ENCODE measurements around the gene AMBRA1.

GRCh38 chr11:46374815-46375214 lies 219.0 kb downstream of the AMBRA1 start:
- TF ChIP-seq CTCF (conservative IDR thresholded peaks at IDR 0.05) = no peak
- TF ChIP-seq ZFX (IDR thresholded peaks at IDR 0.05) = no peak

Data from C4-2B (cell line).